K562 (cell line): Measurements from ENCODE around the gene LAMTOR5. TPM values are rescaled to one million over a fixed set of nuclear protein-coding genes. Genes with fewer than 3 reads are reported as not detected.

ENCODE experiments used
- CHD7 ChIP-seq: fragments of 200-600 bp; sonication (generic); IDR thresholded peaks from one replicate; pipeline ENCODE4 v1.6.1; 2012; ENCODE audit warnings: mild to moderate bottlenecking, low read depth, low read length, inconsistent platforms
- TGIF2 ChIP-seq: sonication (generic); formaldehyde crosslinking; IDR thresholded peaks from 2 replicates; pipeline ENCODE4 v1.8.1; 2022; ENCODE audit warnings: mild to moderate bottlenecking, missing genetic modification reagents, moderate library complexity
- polyA plus RNA-seq, 8 experiments: library from polyadenylated mRNA; depleted of rRNA in 4 of 8; stranded (reverse) in 5 of 8; unstranded in 3 of 8; fragments of >200 nt; fragmentation: Nextera tagmentation in 2 of 8; fragmentation: Illumina TruSeq in 1 of 8; extraction: Ambion mirVana in 2 of 8; extraction: Trizol in 1 of 8; gene quantifications; 2 replicates each; pipeline versions ENCODE4 v1.2.1 to v1.2.3, GENCODE V29; 2011 to 2014; ENCODE audit warnings: inconsistent platforms in 1 of 8, missing spikeins in 1 of 8
- total RNA-seq, 7 experiments: library from RNA; depleted of rRNA in 6 of 7; stranded (reverse); fragments of >200 nt in 6 of 7; fragmentation: Illumina TruSeq in 2 of 7; extraction: Trizol in 2 of 7; gene quantifications; 2 replicates each; pipeline versions ENCODE4 v1.2.1 to v1.2.3, GENCODE V29; 2011 to 2021; ENCODE audit warnings: low replicate concordance in 1 of 7
- TF ChIP-seq, protein P1 (sequence below): sonication (generic); formaldehyde crosslinking; IDR thresholded peaks from 2 replicates; pipeline ENCODE4 v1.8.0; 2023; ENCODE audit warnings: mild to moderate bottlenecking, missing genetic modification reagents
- TF ChIP-seq, protein P2 (sequence below): fragments of 200-800 bp; sonication (Bioruptor generic); IDR thresholded peaks from 2 replicates; pipeline ENCODE4 v1.6.1; 2016; ENCODE audit warnings: missing genetic modification characterization, missing compliant biosample characterization

LAMTOR5 gene
- total and polyA plus RNA-seq, 9 of the 15 experiments (the other 6 are each of a cell fraction or from before 2014, with no cell fraction given), result 118 to 712 (median 241) TPM

GRCh38 chr1:110407260-110408210, at the start of gene LAMTOR5 (continued):
- TF ChIP-seq, protein P1, sequence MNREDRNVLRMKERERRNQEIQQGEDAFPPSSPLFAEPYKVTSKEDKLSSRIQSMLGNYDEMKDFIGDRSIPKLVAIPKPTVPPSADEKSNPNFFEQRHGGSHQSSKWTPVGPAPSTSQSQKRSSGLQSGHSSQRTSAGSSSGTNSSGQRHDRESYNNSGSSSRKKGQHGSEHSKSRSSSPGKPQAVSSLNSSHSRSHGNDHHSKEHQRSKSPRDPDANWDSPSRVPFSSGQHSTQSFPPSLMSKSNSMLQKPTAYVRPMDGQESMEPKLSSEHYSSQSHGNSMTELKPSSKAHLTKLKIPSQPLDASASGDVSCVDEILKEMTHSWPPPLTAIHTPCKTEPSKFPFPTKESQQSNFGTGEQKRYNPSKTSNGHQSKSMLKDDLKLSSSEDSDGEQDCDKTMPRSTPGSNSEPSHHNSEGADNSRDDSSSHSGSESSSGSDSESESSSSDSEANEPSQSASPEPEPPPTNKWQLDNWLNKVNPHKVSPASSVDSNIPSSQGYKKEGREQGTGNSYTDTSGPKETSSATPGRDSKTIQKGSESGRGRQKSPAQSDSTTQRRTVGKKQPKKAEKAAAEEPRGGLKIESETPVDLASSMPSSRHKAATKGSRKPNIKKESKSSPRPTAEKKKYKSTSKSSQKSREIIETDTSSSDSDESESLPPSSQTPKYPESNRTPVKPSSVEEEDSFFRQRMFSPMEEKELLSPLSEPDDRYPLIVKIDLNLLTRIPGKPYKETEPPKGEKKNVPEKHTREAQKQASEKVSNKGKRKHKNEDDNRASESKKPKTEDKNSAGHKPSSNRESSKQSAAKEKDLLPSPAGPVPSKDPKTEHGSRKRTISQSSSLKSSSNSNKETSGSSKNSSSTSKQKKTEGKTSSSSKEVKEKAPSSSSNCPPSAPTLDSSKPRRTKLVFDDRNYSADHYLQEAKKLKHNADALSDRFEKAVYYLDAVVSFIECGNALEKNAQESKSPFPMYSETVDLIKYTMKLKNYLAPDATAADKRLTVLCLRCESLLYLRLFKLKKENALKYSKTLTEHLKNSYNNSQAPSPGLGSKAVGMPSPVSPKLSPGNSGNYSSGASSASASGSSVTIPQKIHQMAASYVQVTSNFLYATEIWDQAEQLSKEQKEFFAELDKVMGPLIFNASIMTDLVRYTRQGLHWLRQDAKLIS (CRISPR knock-in tag), result no peak
- no peak; the same call in 1 of the 2 replicates for TF ChIP-seq TGIF2 (CRISPR knock-in tag)
- TF ChIP-seq, protein P2, sequence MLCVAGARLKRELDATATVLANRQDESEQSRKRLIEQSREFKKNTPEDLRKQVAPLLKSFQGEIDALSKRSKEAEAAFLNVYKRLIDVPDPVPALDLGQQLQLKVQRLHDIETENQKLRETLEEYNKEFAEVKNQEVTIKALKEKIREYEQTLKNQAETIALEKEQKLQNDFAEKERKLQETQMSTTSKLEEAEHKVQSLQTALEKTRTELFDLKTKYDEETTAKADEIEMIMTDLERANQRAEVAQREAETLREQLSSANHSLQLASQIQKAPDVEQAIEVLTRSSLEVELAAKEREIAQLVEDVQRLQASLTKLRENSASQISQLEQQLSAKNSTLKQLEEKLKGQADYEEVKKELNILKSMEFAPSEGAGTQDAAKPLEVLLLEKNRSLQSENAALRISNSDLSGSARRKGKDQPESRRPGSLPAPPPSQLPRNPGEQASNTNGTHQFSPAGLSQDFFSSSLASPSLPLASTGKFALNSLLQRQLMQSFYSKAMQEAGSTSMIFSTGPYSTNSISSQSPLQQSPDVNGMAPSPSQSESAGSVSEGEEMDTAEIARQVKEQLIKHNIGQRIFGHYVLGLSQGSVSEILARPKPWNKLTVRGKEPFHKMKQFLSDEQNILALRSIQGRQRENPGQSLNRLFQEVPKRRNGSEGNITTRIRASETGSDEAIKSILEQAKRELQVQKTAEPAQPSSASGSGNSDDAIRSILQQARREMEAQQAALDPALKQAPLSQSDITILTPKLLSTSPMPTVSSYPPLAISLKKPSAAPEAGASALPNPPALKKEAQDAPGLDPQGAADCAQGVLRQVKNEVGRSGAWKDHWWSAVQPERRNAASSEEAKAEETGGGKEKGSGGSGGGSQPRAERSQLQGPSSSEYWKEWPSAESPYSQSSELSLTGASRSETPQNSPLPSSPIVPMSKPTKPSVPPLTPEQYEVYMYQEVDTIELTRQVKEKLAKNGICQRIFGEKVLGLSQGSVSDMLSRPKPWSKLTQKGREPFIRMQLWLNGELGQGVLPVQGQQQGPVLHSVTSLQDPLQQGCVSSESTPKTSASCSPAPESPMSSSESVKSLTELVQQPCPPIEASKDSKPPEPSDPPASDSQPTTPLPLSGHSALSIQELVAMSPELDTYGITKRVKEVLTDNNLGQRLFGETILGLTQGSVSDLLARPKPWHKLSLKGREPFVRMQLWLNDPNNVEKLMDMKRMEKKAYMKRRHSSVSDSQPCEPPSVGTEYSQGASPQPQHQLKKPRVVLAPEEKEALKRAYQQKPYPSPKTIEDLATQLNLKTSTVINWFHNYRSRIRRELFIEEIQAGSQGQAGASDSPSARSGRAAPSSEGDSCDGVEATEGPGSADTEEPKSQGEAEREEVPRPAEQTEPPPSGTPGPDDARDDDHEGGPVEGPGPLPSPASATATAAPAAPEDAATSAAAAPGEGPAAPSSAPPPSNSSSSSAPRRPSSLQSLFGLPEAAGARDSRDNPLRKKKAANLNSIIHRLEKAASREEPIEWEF (CRISPR knock-in tag), result no peak
- no peak for TF ChIP-seq CHD7
